Vagina (tissue), 2 donors: ENCODE results near the gene RAD1.

ENCODE experiments used
- POLR2A ChIP-seq, 2 donors: fragments of 450-650 bp; IDR thresholded peaks; one replicate each; pipeline ENCODE4 v1.6.1; 2017; ENCODE audit warnings: antibody characterized with exemption in 2 of 2, mild to moderate bottlenecking in 2 of 2, moderate library complexity in 2 of 2
- POLR2AphosphoS5 ChIP-seq, 2 donors: sonication (generic); formaldehyde crosslinking; IDR thresholded peaks; one replicate each; pipeline ENCODE4 v1.9.0; 2017; ENCODE audit warnings: antibody characterized with exemption in 2 of 2, mild to moderate bottlenecking in 2 of 2, low read depth in 1 of 2; ENCODE audit not compliant: insufficient read depth in 1 of 2
- TF ChIP-seq, protein P1 (sequence below), 3 experiments: fragments of 450-650 bp in 2 of 3; fragments of 200-600 bp in 1 of 3; sonication (generic) in 1 of 3; IDR thresholded peaks; one replicate each; pipeline ENCODE4 v1.5.1; 2017 to 2019; ENCODE audit warnings: antibody characterized with exemption in 3 of 3, mild to moderate bottlenecking in 2 of 3, moderate library complexity in 2 of 3

DNA sequence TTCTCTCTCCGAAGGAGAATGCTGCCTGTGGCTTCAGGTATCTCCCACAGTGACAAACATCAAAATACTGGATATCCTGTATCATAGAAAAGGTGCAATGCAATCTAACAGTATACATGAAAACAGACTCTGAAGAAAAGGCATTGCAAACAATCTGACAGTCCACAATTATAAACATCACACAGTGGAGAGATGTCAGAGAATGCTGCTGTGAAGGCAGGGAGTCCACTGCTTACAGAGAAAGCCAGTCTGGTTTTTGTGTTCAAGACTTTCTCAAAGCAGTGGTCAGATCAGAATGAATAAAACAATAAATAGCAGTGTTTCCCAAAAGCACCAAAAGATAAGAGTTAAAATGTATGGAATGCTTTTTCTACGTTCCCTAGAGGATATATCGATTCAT is 47.6 kb downstream of the RAD1 start:
- TF ChIP-seq, protein P1, sequence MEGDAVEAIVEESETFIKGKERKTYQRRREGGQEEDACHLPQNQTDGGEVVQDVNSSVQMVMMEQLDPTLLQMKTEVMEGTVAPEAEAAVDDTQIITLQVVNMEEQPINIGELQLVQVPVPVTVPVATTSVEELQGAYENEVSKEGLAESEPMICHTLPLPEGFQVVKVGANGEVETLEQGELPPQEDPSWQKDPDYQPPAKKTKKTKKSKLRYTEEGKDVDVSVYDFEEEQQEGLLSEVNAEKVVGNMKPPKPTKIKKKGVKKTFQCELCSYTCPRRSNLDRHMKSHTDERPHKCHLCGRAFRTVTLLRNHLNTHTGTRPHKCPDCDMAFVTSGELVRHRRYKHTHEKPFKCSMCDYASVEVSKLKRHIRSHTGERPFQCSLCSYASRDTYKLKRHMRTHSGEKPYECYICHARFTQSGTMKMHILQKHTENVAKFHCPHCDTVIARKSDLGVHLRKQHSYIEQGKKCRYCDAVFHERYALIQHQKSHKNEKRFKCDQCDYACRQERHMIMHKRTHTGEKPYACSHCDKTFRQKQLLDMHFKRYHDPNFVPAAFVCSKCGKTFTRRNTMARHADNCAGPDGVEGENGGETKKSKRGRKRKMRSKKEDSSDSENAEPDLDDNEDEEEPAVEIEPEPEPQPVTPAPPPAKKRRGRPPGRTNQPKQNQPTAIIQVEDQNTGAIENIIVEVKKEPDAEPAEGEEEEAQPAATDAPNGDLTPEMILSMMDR (IDR thresholded peaks at IDR 0.05) = no peak
- TF ChIP-seq POLR2A (IDR thresholded peaks at IDR 0.05) (no peak), POLR2AphosphoS5 (IDR thresholded peaks at IDR 0.05; ENCODE audit: insufficient read depth in 1 of 2, low read depth in 1 of 2) (no peak)
